B cell (primary cell): Measurements from ENCODE around the gene PRKAR2A. TPM values are rescaled to one million over a fixed set of nuclear protein-coding genes. Genes with fewer than 3 reads are reported as not detected.

Source experiments
- ATAC-seq: fragments of 200-7000 bp; cut with Tn5 transposase; one replicate; pipeline ENCODE4 v1.10.0; 2021; ENCODE audit warnings: low read depth, mild to moderate bottlenecking, moderate number of reproducible peaks, moderate library complexity
- CTCF ChIA-PET: fragments of 350-600 bp; sonication (Branson Sonifier 250); formaldehyde crosslinking; loops from one replicate; lab custom pipeline; 2021; ENCODE audit warnings: antibody characterized with exemption, inconsistent platforms; lab: Charles Lee
- POLR2A ChIA-PET: fragments of 350-600 bp; sonication (Branson Sonifier 250); formaldehyde crosslinking; loops from one replicate; lab custom pipeline; 2021; ENCODE audit warnings: antibody characterized with exemption; lab: Charles Lee
- DNase-seq: peaks from one replicate; pipeline ENCODE4 v3.0.0; 2013
- H2AFZ ChIP-seq: 2 replicates; pipeline ENCODE4 v1.6.1; 2012; ENCODE audit warnings: mild to moderate bottlenecking, low read depth, low read length; ENCODE audit not compliant: insufficient read depth, poor library complexity, severe bottlenecking
- H3K27ac ChIP-seq, 2 donors: 1 replicate in 1 of 2; 2 replicates in 1 of 2; pipeline ENCODE4 v1.5.1; 2012 to 2013; ENCODE audit warnings: low read length in 2 of 2, mild to moderate bottlenecking in 2 of 2, moderate library complexity in 1 of 2
- H3K27me3 ChIP-seq, 4 experiments: fragments of 200-600 bp in 1 of 4; sonication (generic) in 1 of 4; replicated peaks in 1 of 4; 1 replicate in 2 of 4; 2 replicates in 2 of 4; pipeline versions ENCODE4 v1.6.1 to v1.7.0; 2013 to 2016; ENCODE audit warnings: low read length in 3 of 4, mild to moderate bottlenecking in 2 of 4, mixed read lengths in 1 of 4, moderate library complexity in 1 of 4; ENCODE audit not compliant: insufficient read depth in 4 of 4, control insufficient read depth in 3 of 4; ENCODE audit errors: control extremely low read depth in 1 of 4
- H3K36me3 ChIP-seq, 2 experiments: replicated peaks in 1 of 2; 1 replicate in 1 of 2; 2 replicates in 1 of 2; pipeline versions ENCODE4 v1.6.1 to v1.7.1; 2013; ENCODE audit warnings: low read length in 1 of 2; ENCODE audit not compliant: insufficient read depth in 2 of 2, control insufficient read depth in 1 of 2; ENCODE audit errors: control extremely low read depth in 1 of 2, extremely low read depth in 1 of 2
- H3K4me1 ChIP-seq, 2 donors: fragments of 200-600 bp in 1 of 2; sonication (generic) in 1 of 2; 1 replicate in 1 of 2; 2 replicates in 1 of 2; pipeline versions ENCODE4 v1.5.1 to v1.6.1; 2013 to 2017; ENCODE audit warnings: low read length in 2 of 2; ENCODE audit not compliant: control insufficient read depth in 2 of 2, insufficient read depth in 2 of 2
- H3K4me2 ChIP-seq: replicated peaks from 2 replicates; pipeline ENCODE3; 2012; ENCODE audit warnings: mild to moderate bottlenecking, low read depth, low read length; ENCODE audit not compliant: poor library complexity, severe bottlenecking
- H3K4me3 ChIP-seq, 5 experiments: fragments of 200-600 bp in 1 of 5; sonication (generic) in 1 of 5; 1 replicate in 3 of 5; 2 replicates in 2 of 5; pipeline versions ENCODE4 v1.5.1 to v1.7.0; 2011 to 2016; ENCODE audit warnings: low read length in 4 of 5, mild to moderate bottlenecking in 4 of 5, low read depth in 2 of 5, control low read depth in 1 of 5, moderate library complexity in 1 of 5; ENCODE audit not compliant: insufficient read depth in 1 of 5; ENCODE audit errors: control extremely low read depth in 1 of 5, extremely low read depth in 1 of 5
- H3K79me2 ChIP-seq: fragments of 200-600 bp; sonication (generic); one replicate; pipeline ENCODE4 v1.6.0; 2016; ENCODE audit warnings: low read length; ENCODE audit not compliant: control insufficient read depth, insufficient read depth
- H3K9ac ChIP-seq: fragments of 200-600 bp; sonication (generic); 2 replicates; pipeline ENCODE4 v1.6.1; 2017; ENCODE audit warnings: mild to moderate bottlenecking, low read length, moderate library complexity
- H3K9me3 ChIP-seq, 3 donors: one replicate each; pipeline versions ENCODE4 v1.6.1 to v1.7.1; 2013; ENCODE audit warnings: low read length in 2 of 3; ENCODE audit not compliant: control insufficient read depth in 2 of 3, insufficient read depth in 1 of 3; ENCODE audit errors: control extremely low read depth in 1 of 3
- H4K20me1 ChIP-seq: 2 replicates; pipeline ENCODE4 v1.6.0; 2012; ENCODE audit warnings: mild to moderate bottlenecking, low read length; ENCODE audit not compliant: insufficient read depth, control insufficient read depth, poor library complexity, severe bottlenecking
- H3K27ac Mint-ChIP-seq: one replicate; pipeline ENCODE4 v1.8.0; 2021; ENCODE audit warnings: mixed read lengths
- H3K27me3 Mint-ChIP-seq: one replicate; pipeline ENCODE4 v1.8.0; 2021; ENCODE audit warnings: mixed read lengths
- H3K4me1 Mint-ChIP-seq: one replicate; pipeline ENCODE4 v1.8.0; 2021; ENCODE audit warnings: mixed read lengths
- H3K4me3 Mint-ChIP-seq: one replicate; pipeline ENCODE4 v1.8.0; 2021; ENCODE audit warnings: mixed read lengths
- H3K9me3 Mint-ChIP-seq: one replicate; pipeline ENCODE4 v1.8.0; 2022; ENCODE audit warnings: mixed read lengths; ENCODE audit not compliant: insufficient read depth
- EZH2 ChIP-seq: IDR thresholded peaks from 2 replicates; pipeline ENCODE4 v1.6.1; 2012; ENCODE audit warnings: borderline replicate concordance, low read depth, mild to moderate bottlenecking, moderate library complexity, low read length; ENCODE audit not compliant: insufficient read depth, poor library complexity, severe bottlenecking
- WGBS: methylation state at CpG from one replicate; pipeline ENCODE4 v1.1.5; 2013; ENCODE audit warnings: missing lambda C conversion rate; ENCODE audit not compliant: insufficient coverage; 5-methylcytosine and 5-hydroxymethylcytosine counted together
- intact Hi-C: fragments of 100-400 bp; cut with micrococcal nuclease; formaldehyde crosslinking; loops from one replicate; pipeline ENCODE4 v1.10.0; 2022
- polyA plus RNA-seq: library from polyadenylated mRNA; depleted of rRNA; stranded (reverse); fragments of >200 nt; gene quantifications from 2 replicates; pipeline ENCODE4 v1.2.3, GENCODE V29; 2012
- total RNA-seq, 2 donors: library from RNA; stranded (reverse); fragments of 120-200 nt in 1 of 2; gene quantifications; 1 replicate in 1 of 2; 2 replicates in 1 of 2; pipeline versions ENCODE4 v1.2.3 to v1.2.4, GENCODE V29; 2013 to 2022
- TF ChIP-seq, protein P1 (sequence below): fragments of 200-600 bp; IDR thresholded peaks from one replicate; pipeline ENCODE4 v1.8.0; 2022; ENCODE audit warnings: antibody characterized with exemption, mild to moderate bottlenecking

Gene PRKAR2A
- total and polyA plus RNA-seq, 2 donors (not counting 1 experiment from before 2014, with no cell fraction given) = 4.3 to 25.0 TPM

DNA sequence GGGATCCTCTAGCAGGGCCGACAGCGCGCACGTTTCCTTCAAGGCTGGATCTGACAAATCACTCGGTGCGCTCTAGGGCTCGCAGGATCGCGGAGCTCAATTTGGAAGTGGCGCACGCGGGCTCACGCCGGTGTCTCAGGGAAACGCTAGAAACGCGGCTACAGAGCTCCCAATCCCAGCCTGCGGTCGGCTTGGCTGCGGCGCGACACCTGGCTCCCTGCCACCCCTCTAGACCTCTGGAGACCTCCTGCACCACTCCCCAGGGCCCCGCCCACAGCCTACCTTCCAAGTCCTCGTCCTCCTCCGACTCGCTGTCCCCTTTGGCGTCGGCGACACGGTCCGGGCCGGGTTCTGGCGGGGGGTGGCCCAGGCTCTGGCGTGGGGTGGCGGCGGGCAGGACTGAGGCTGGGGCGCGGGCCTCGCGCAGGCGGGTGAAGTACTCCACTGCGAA is 596 bp downstream of the PRKAR2A start:
- ChIA-PET CTCF (interaction anchor here (1.2 to 1.6 kb wide), 2 partner anchors 13 to 51 kb away, joined by 3 read pairs; partner anchors contain the start of gene SLC25A20), POLR2A (interaction anchor here (0.7 to 2.1 kb wide), 6 partner anchors 24 to 160 kb away, joined by 3 to 10 read pairs (median 4); partner anchors contain the start of genes ARIH2, SLC25A20 and WDR6)
- Histone ChIP-seq H3K4me2 (peak overlapping the region; percentile 89), H3K9me3 (no peaks in the 10 kb centered on the region), H3K4me3 (peak overlapping the region; percentile 35 to 88 (median 80)), H3K27ac (peak overlapping the region; percentile 64 to 89), H2AFZ (peak overlapping the region; percentile 82), H4K20me1 (no peaks in the 10 kb centered on the region), H3K27me3 (no peaks in the 10 kb centered on the region), H3K79me2 (peaks cover 26% of the 10 kb centered on the region), H3K36me3 (peaks cover 0 to 2% of the 10 kb centered on the region in 2 experiments), H3K9ac (peak overlapping the region; percentile 83), H3K4me1 (peaks cover 16 to 25% of the 10 kb centered on the region in 2 donors)
- no peaks in the 10 kb centered on the region for H3K9me3 Mint-ChIP-seq
- peaks cover 28% of the 10 kb centered on the region for H3K4me1 Mint-ChIP-seq
- intact Hi-C loops = loop anchor here (1.0 to 10.0 kb wide), 5 partner anchors 51 to 628 kb away; partner anchors contain the start of genes ARIH2, DAG1, IP6K2 and QRICH1
- TF ChIP-seq, protein P1, sequence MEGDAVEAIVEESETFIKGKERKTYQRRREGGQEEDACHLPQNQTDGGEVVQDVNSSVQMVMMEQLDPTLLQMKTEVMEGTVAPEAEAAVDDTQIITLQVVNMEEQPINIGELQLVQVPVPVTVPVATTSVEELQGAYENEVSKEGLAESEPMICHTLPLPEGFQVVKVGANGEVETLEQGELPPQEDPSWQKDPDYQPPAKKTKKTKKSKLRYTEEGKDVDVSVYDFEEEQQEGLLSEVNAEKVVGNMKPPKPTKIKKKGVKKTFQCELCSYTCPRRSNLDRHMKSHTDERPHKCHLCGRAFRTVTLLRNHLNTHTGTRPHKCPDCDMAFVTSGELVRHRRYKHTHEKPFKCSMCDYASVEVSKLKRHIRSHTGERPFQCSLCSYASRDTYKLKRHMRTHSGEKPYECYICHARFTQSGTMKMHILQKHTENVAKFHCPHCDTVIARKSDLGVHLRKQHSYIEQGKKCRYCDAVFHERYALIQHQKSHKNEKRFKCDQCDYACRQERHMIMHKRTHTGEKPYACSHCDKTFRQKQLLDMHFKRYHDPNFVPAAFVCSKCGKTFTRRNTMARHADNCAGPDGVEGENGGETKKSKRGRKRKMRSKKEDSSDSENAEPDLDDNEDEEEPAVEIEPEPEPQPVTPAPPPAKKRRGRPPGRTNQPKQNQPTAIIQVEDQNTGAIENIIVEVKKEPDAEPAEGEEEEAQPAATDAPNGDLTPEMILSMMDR = no peak
- no peak for TF ChIP-seq EZH2
- H3K4me3 Mint-ChIP-seq = peak overlapping the region; percentile 96
- no peaks in the 10 kb centered on the region for H3K27me3 Mint-ChIP-seq
- H3K27ac Mint-ChIP-seq = peak overlapping the region; percentile 96
- ATAC-seq (peak; percentile 31), DNase-seq (peak; percentile 68)
- WGBS = under 1% methylated on average over 42 of the region's 42 CpGs

DNA sequence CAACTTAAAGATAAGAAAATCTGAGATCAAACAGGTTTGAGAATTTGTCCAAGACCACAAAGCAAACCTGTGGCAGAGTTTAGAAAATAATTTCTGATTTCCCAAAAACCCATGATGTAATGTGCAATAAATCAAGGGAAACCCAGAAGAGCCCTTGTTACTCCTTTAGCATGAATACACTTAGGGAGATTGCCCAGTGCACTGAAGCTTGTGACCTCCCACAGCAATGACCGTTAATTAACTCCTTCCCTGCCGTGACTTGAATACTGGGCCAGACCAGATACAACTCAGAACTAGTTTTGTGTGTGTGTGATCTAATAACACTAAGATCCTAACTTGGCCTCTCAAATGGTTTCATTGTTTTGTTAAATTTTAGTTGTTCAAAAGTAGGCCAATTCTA is 2.5 kb downstream of the PRKAR2A start:
- Histone ChIP-seq H3K79me2 (peaks cover 34% of the 10 kb centered on the region), H3K36me3 (no peaks in the 10 kb centered on the region), H3K4me2 (no peak overlapping the region), H3K4me3 (no peak overlapping the region), H2AFZ (no peak overlapping the region), H3K4me1 (peaks cover 16 to 25% of the 10 kb centered on the region in 2 donors), H4K20me1 (no peaks in the 10 kb centered on the region), H3K27me3 (no peaks in the 10 kb centered on the region), H3K9me3 (no peaks in the 10 kb centered on the region), H3K9ac (no peak overlapping the region), H3K27ac (no peak overlapping the region)
- H3K27ac Mint-ChIP-seq = peak overlapping the region; percentile 5
- peaks cover 28% of the 10 kb centered on the region for H3K4me1 Mint-ChIP-seq
- no peaks in the 10 kb centered on the region for H3K27me3 Mint-ChIP-seq
- ChIA-PET CTCF (interaction anchor here (0.8 kb wide), 1 partner anchor 74 kb away, joined by 3 read pairs; no protein-coding TSS in a partner anchor), POLR2A (no interaction called here)
- no peaks in the 10 kb centered on the region for H3K9me3 Mint-ChIP-seq
- intact Hi-C loops = loop anchor here (5.0 to 10.0 kb wide), 2 partner anchors 247 to 630 kb away; partner anchors contain the start of genes DAG1 and QRICH1
- DNase-seq (no peak), ATAC-seq (no peak)
- TF ChIP-seq, protein P1 = no peak
- TF ChIP-seq EZH2 = no peak
- no CpG with 5 or more reads among the region's 2 CpGs for WGBS
- H3K4me3 Mint-ChIP-seq = peak overlapping the region; percentile 65
